Measurements from ENCODE around the gene TUFT1. TPM values are rescaled to one million over a fixed set of nuclear protein-coding genes. Genes with fewer than 3 reads are reported as not detected.

The TUFT1 gene
- total RNA-seq: 10 to 100 TPM; 12.7 to 18.3 TPM
- polyA plus RNA-seq (2013, experiment 1 of 2): 8.4 TPM
- polyA plus RNA-seq (2013, experiment 2 of 2): 7.3 TPM
- long read RNA-seq, experiment 1, partial matches to known transcripts: 5 of 5 reads
- long read RNA-seq, experiment 1, other reads (novel, unspliced or antisense): 0 of 5 reads
- long read RNA-seq, experiment 2, transcript TUFT1-202 (12 exons, 3,033 nt): major isoform, 32 of 43 reads
- long read RNA-seq, experiment 2, partial matches to known transcripts: 1 of 43 reads
- long read RNA-seq, experiment 2, other reads (novel, unspliced or antisense): 7 of 43 reads
- long read RNA-seq, experiment 3, transcript TUFT1-202 (12 exons, 3,033 nt): major isoform, 55 of 71 reads
- long read RNA-seq, experiment 3, partial matches to known transcripts: 1 of 71 reads
- long read RNA-seq, experiment 3, other reads (novel, unspliced or antisense): 13 of 71 reads
- long read RNA-seq, experiment 4, partial matches to known transcripts: 1 of 3 reads
- long read RNA-seq, experiment 4, other reads (novel, unspliced or antisense): 1 of 3 reads

- no peak for TF ChIP-seq CTCF (conservative IDR thresholded peaks at IDR 0.05)
- H3K4me1 ChIP-seq (ENCODE audit: control insufficient read depth, insufficient read depth, low read length): peaks cover 3% of the 10 kb centered on the region
- H3K27ac ChIP-seq (ENCODE audit: low read depth, low read length): no peak within 1 kb of the TSS
- DNase-seq: peak; percentile 98
- Mint-ChIP-seq H3K9me3 (no peaks in the 10 kb centered on the region), H3K4me1 (peaks cover 19% of the 10 kb centered on the region), H3K27ac (peak within 1 kb of the TSS; percentile 98), H3K36me3 (ENCODE audit: low read depth) (peaks cover 26% of the 10 kb centered on the region), H3K27me3 (ENCODE audit: insufficient read depth) (no peaks in the 10 kb centered on the region), H3K4me3 (peak within 1 kb of the TSS; percentile 85)
- peak within 1 kb of the TSS; percentile 91 for H3K4me3 ChIP-seq (ENCODE audit: low read length)
- 1 to 2% methylated on average over 53 to 70 of the region's 70 CpGs for WGBS, 2 experiments (ENCODE audit: insufficient coverage in 1 of 2, insufficient read length in 1 of 2)
- H3K9me3 ChIP-seq (ENCODE audit: control insufficient read depth, low read length): no peaks in the 10 kb centered on the region
- H3K27me3 ChIP-seq (ENCODE audit: control insufficient read depth, insufficient read depth, low read length, poor library complexity, severe bottlenecking): no peaks in the 10 kb centered on the region
- H3K9ac ChIP-seq (ENCODE audit: extremely low read depth, low read length, poor library complexity, severe bottlenecking): peak within 1 kb of the TSS; percentile 84
- H3K36me3 ChIP-seq (ENCODE audit: control insufficient read depth, insufficient read depth, low read length): peaks cover 30% of the 10 kb centered on the region
These were observed at the start of gene TUFT1 for GRCh38 chr1:151540021-151540981. TSS of gene TUFT1 (plus strand) at chr1:151540309. CDS start at chr1:151540367, 58 bp downstream.

GRCh38 chr1:151491641-151492040 lies 48.5 kb upstream of the TUFT1 start:
- Histone ChIP-seq H3K27me3 (ENCODE audit: control insufficient read depth, insufficient read depth, low read length, poor library complexity, severe bottlenecking) (no peaks in the 10 kb centered on the region), H3K4me1 (ENCODE audit: control insufficient read depth, insufficient read depth, low read length) (peaks cover 14% of the 10 kb centered on the region), H3K9ac (ENCODE audit: extremely low read depth, low read length, poor library complexity, severe bottlenecking) (peak overlapping the region; percentile 71), H3K4me3 (ENCODE audit: low read length) (no peak overlapping the region), H3K9me3 (ENCODE audit: control insufficient read depth, low read length) (no peaks in the 10 kb centered on the region), H3K27ac (ENCODE audit: low read depth, low read length) (peak overlapping the region; percentile 72), H3K36me3 (ENCODE audit: control insufficient read depth, insufficient read depth, low read length) (no peaks in the 10 kb centered on the region)
- Mint-ChIP-seq H3K4me3 (peak overlapping the region; percentile 8), H3K27ac (peak overlapping the region; percentile 96), H3K36me3 (ENCODE audit: low read depth) (no peaks in the 10 kb centered on the region), H3K9me3 (no peaks in the 10 kb centered on the region), H3K27me3 (ENCODE audit: insufficient read depth) (no peaks in the 10 kb centered on the region), H3K4me1 (peaks cover 31% of the 10 kb centered on the region)
- TF ChIP-seq CTCF (conservative IDR thresholded peaks at IDR 0.05): no peak
- DNase-seq: peak; percentile 63
- 81 to 82% methylated on average over 3 to 5 of the region's 5 CpGs for WGBS, 2 experiments (ENCODE audit: insufficient coverage in 1 of 2, insufficient read length in 1 of 2)

GRCh38 chr1:151492120-151492519 lies 48.0 kb upstream of the TUFT1 start:
- H3K36me3 ChIP-seq (ENCODE audit: control insufficient read depth, insufficient read depth, low read length): no peaks in the 10 kb centered on the region
- peak overlapping the region; percentile 12 for H3K4me3 ChIP-seq (ENCODE audit: low read length)
- peak overlapping the region; percentile 71 for H3K9ac ChIP-seq (ENCODE audit: extremely low read depth, low read length, poor library complexity, severe bottlenecking)
- H3K27ac Mint-ChIP-seq: peak overlapping the region; percentile 96
- peaks cover 31% of the 10 kb centered on the region for H3K4me1 Mint-ChIP-seq
- no peaks in the 10 kb centered on the region for H3K36me3 Mint-ChIP-seq (ENCODE audit: low read depth)
- H3K27ac ChIP-seq (ENCODE audit: low read depth, low read length): peak overlapping the region; percentile 72
- H3K27me3 ChIP-seq (ENCODE audit: control insufficient read depth, insufficient read depth, low read length, poor library complexity, severe bottlenecking): no peaks in the 10 kb centered on the region
- H3K9me3 ChIP-seq (ENCODE audit: control insufficient read depth, low read length): no peaks in the 10 kb centered on the region
- H3K4me1 ChIP-seq (ENCODE audit: control insufficient read depth, insufficient read depth, low read length): peaks cover 14% of the 10 kb centered on the region
- H3K4me3 Mint-ChIP-seq: peak overlapping the region; percentile 8
- TF ChIP-seq CTCF (conservative IDR thresholded peaks at IDR 0.05): no peak
- 52% methylated on average over 1 of the region's 1 CpG; no CpG with 5 or more reads in 1 of the 2 experiments for WGBS, 2 experiments (ENCODE audit: insufficient coverage in 1 of 2, insufficient read length in 1 of 2)
- peak; percentile 59 for DNase-seq
- no peaks in the 10 kb centered on the region for H3K27me3 Mint-ChIP-seq (ENCODE audit: insufficient read depth)
- H3K9me3 Mint-ChIP-seq: no peaks in the 10 kb centered on the region

All from endodermal cell (in vitro differentiated cells).